ENCODE results near the gene CDH18.

The CDH18 gene

DNA sequence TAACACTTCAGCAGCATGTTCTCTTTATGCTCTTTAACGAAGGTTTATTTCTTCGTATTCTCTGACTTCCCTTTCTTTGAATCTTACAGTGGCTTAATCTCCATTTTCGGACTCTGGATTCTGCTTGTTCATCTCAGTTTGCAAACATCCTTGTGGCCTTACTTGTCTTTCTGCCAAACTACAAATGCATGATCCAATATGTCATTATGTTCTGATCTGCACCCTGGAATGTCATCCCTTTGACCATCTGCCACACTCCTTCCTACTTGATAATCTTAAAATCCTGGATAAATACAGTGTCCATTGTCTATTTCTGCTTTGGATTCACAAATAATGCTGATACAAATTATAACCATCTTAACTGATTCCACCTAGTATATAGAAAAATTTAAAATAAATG lies 499.2 kb downstream of the CDH18 start:
- DNase-seq (ENCODE audit: low read depth in 1 of 2, low spot score in 1 of 2) = no peak

DNA sequence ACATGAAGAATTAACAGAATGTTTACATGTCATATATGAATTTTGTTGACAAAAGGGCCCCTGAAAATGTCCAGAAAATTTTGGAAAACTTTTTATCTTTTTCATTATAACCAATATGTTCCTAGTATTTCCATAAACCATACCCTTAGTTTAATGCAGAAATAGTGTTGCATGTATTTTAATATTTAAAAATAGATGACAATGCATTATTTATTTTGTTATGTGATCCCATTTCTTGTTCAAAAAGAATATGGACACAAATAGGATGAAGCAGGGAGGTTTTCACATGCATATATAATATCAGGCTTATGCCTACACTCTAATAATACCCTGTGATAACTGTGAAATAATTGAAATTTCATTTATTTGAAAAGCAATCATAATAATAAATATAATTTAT lies 500.5 kb downstream of the CDH18 start:
- DNase-seq (ENCODE audit: low read depth in 1 of 2, low spot score in 1 of 2) = no peak

DNA sequence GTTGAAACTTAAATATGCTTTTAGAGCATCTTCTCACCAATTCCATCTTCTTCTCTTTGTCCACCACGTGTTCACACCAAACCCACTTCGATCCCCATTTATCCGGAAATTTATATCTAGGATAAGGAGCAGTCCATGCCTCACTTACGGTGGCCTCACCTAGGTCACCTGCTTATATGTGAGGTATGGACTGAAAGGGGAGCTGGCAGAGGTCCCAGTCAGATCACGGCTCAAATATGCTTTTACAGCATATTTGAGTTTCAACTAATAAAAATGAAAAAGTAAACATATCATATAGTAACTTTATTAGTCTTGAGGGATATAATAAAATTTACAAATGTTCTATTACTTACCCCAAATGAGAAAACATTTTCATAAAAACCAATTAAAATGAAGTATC lies 508.4 kb downstream of the CDH18 start:
- no peak for DNase-seq (ENCODE audit: low read depth in 1 of 2, low spot score in 1 of 2)

DNA sequence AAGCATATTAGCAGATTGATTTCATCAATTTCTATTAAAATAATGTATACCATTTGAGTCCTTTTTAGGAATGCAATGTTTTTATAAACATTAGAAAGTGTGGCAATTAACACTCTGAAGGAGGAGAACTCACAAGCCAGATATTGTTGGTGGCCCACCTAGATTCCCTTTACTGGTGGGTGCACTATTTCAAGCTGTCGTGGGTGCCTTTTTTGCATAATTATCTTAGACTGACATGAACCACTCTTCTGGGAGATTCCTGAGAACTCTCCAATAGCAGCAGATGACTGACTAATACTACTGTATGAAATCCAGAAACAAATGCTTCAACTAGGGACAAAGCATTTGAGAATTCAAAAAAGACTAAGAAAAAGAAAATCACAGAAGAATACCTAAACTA lies 526.0 kb downstream of the CDH18 start:
- DNase-seq (ENCODE audit: low read depth in 1 of 2, low spot score in 1 of 2) = no peak

DNA sequence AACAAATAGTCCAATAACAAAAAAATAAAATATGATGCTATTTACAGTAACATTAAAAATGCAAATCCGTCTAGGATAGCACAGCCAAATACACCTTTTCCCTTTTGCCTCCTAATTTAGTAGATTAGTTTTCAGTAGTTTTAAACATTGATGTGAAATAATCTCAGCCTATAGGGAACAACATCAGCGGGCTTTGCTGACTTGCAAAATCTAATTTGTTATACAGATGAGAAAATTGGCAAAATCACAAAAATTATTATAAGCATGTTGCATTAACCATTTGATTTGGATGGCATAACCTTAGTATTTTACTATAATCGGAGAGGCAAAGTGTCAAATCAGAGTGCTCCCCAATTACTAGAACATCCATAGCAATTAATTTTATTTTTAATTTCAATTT lies 563.5 kb downstream of the CDH18 start:
- DNase-seq (ENCODE audit: low read depth in 1 of 2, low spot score in 1 of 2) = no peak
